Measurements from ENCODE around the gene TMEM141. TPM values are rescaled to one million over a fixed set of nuclear protein-coding genes. Genes with fewer than 3 reads are reported as not detected.

TMEM141 gene
- total and polyA plus RNA-seq, 8 donors, result 29.2 to 104 (median 39.5) TPM

DNA sequence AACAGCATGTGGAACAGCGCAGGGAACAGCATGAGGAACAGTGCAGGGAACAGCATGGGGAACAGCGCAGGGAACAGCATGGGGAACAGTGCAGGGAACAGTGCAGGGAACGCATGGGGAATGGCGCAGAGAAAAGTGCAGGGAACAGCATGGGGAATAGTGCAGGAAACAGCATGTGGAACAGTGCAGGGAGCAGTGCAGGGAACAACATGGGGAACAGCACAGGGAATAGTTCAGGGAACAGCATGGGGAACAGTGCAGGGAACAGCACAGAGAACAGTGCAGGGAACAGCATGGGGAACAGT, 35.1 kb upstream of the TMEM141 start:
- Histone ChIP-seq H3K27ac (no peak overlapping the region), H3K27me3 (no peaks in the 10 kb centered on the region), H3K4me3 (no peak overlapping the region), H3K36me3 (no peaks in the 10 kb centered on the region), H3K4me1 (no peaks in the 10 kb centered on the region), H3K9me3 (no peaks in the 10 kb centered on the region)
- DNase-seq, result peak in 1 of 6 donors; percentile 3
- no peak for FAIRE-seq
- TF ChIP-seq, protein P1, sequence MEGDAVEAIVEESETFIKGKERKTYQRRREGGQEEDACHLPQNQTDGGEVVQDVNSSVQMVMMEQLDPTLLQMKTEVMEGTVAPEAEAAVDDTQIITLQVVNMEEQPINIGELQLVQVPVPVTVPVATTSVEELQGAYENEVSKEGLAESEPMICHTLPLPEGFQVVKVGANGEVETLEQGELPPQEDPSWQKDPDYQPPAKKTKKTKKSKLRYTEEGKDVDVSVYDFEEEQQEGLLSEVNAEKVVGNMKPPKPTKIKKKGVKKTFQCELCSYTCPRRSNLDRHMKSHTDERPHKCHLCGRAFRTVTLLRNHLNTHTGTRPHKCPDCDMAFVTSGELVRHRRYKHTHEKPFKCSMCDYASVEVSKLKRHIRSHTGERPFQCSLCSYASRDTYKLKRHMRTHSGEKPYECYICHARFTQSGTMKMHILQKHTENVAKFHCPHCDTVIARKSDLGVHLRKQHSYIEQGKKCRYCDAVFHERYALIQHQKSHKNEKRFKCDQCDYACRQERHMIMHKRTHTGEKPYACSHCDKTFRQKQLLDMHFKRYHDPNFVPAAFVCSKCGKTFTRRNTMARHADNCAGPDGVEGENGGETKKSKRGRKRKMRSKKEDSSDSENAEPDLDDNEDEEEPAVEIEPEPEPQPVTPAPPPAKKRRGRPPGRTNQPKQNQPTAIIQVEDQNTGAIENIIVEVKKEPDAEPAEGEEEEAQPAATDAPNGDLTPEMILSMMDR (IDR thresholded peaks at IDR 0.05), result no peak
- ATAC-seq, result no peak
- WGBS, 2 donors, result 95 to 98% methylated on average over 4 of the region's 4 CpGs
- intact Hi-C loops (cut with DNase I), result no loop called here

- FAIRE-seq, result no peak
- TF ChIP-seq, protein P1 (IDR thresholded peaks at IDR 0.05), result no peak
- ATAC-seq, result no peak
- Histone ChIP-seq H3K36me3 (no peaks in the 10 kb centered on the region), H3K9me3 (no peaks in the 10 kb centered on the region), H3K4me1 (no peaks in the 10 kb centered on the region), H3K27ac (no peak overlapping the region), H3K4me3 (no peak overlapping the region), H3K27me3 (no peaks in the 10 kb centered on the region)
- intact Hi-C loops (cut with DNase I), result no loop called here
- WGBS, 2 donors, result 88 to 95% methylated on average over 18 of the region's 18 CpGs
- no peak for DNase-seq
These were observed 34.3 kb upstream of the TMEM141 start for GRCh38 chr9:136756836-136757235.

DNA sequence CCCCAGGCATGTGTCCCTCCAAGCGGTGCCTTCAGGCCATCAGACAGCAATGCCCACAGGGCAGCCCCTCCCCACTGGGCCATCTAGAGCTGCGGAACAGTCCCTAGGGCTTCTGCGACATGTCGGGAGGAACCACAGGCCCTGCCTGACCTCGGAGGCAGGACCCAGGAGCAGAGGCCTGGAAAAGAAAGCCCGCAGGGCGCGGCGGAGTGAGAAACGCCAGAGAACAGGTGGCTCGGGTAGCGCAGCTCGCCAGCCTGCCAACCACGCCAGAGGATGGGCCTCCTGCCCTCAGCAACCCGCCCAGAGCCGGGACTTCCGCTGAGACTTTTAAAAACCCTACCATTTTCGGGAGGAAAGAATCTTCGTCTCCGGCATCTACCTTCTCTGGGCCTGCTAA, 33.8 kb upstream of the TMEM141 start:
- H3K27me3 ChIP-seq, result no peaks in the 10 kb centered on the region
- 89 to 91% methylated on average over 19 to 20 of the region's 20 CpGs for WGBS, 2 donors
- H3K4me1 ChIP-seq, result no peaks in the 10 kb centered on the region
- H3K27ac ChIP-seq, result no peak overlapping the region
- no peak for FAIRE-seq
- TF ChIP-seq, protein P1 (IDR thresholded peaks at IDR 0.05), result no peak
- H3K4me3 ChIP-seq, result no peak overlapping the region
- peak in 1 of 6 donors; percentile 46 for DNase-seq
- no peak for ATAC-seq
- no peaks in the 10 kb centered on the region for H3K36me3 ChIP-seq
- H3K9me3 ChIP-seq, result no peaks in the 10 kb centered on the region
- intact Hi-C loops (cut with DNase I), result no loop called here

- Histone ChIP-seq H3K4me3 (no peak overlapping the region), H3K27me3 (no peaks in the 10 kb centered on the region), H3K36me3 (no peaks in the 10 kb centered on the region), H3K9me3 (no peaks in the 10 kb centered on the region), H3K4me1 (no peaks in the 10 kb centered on the region), H3K27ac (no peak overlapping the region)
- DNase-seq (peak in 1 of 6 donors; percentile 51), ATAC-seq (no peak), FAIRE-seq (no peak)
- TF ChIP-seq, protein P1 (IDR thresholded peaks at IDR 0.05), result no peak
- intact Hi-C loops (cut with DNase I), result no loop called here
- WGBS, 2 donors, result 81 to 87% methylated on average over 20 of the region's 20 CpGs
These were observed 33.4 kb upstream of the TMEM141 start for GRCh38 chr9:136757751-136758140.

DNA sequence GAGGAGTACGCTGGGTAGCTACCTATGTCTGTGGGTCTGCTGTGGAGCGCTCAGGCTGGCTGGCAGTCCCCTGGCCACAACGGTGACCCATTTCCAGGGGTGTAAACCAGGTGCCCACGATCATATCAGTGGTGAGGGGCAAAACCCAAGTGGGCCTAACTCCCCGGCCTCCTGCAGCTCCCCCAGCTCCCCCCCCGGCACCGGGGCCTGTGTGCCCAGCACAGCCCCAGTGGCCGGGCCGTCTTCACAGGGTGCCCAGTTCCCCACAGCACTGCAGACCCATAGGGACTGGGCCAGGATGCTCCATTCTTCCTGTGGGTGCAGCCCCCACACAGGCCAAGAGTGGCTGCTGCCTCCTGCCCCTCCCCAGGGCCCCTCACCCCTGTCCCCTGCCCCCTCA, 32.1 kb upstream of the TMEM141 start:
- FAIRE-seq (no peak), DNase-seq (peak in 1 of 6 donors; percentile 54), ATAC-seq (no peak)
- intact Hi-C loops (cut with DNase I), result no loop called here
- H3K27me3 ChIP-seq, result no peaks in the 10 kb centered on the region
- H3K9me3 ChIP-seq, result no peaks in the 10 kb centered on the region
- no peak overlapping the region for H3K4me3 ChIP-seq
- no peaks in the 10 kb centered on the region for H3K36me3 ChIP-seq
- H3K4me1 ChIP-seq, result no peaks in the 10 kb centered on the region
- H3K27ac ChIP-seq, result no peak overlapping the region
- TF ChIP-seq, protein P1 (IDR thresholded peaks at IDR 0.05), result no peak
- WGBS, 2 donors, result 68 to 78% methylated on average over 8 to 9 of the region's 9 CpGs

All from pancreas (tissue), 10 donors.